T-helper 1 cell treated with Interleukin-12 subunit alpha and Interleukin-12 subunit beta and Interleukin-4 antibody, amounts not matched to agents 30 μg/mL and 1 μg/mL, for 36 hours (primary cell): ENCODE results near the gene ZSWIM9.

Experiments
- H3K27ac Mint-ChIP-seq: one replicate; pipeline ENCODE4 v1.8.0; 2021; ENCODE audit warnings: mild to moderate bottlenecking, mixed read lengths
- H3K27me3 Mint-ChIP-seq: one replicate; pipeline ENCODE4 v1.8.0; 2021; ENCODE audit warnings: low read depth, mixed read lengths
- H3K36me3 Mint-ChIP-seq: one replicate; pipeline ENCODE4 v1.8.0; 2021; ENCODE audit warnings: low read depth, mixed read lengths
- H3K4me1 Mint-ChIP-seq: one replicate; pipeline ENCODE4 v1.8.0; 2021; ENCODE audit warnings: low read depth, mixed read lengths
- H3K4me3 Mint-ChIP-seq: one replicate; pipeline ENCODE4 v1.8.0; 2021; ENCODE audit warnings: mild to moderate bottlenecking, moderate library complexity, mixed read lengths
- H3K9me3 Mint-ChIP-seq: one replicate; pipeline ENCODE4 v1.8.0; 2021; ENCODE audit warnings: mixed read lengths

Gene ZSWIM9

DNA sequence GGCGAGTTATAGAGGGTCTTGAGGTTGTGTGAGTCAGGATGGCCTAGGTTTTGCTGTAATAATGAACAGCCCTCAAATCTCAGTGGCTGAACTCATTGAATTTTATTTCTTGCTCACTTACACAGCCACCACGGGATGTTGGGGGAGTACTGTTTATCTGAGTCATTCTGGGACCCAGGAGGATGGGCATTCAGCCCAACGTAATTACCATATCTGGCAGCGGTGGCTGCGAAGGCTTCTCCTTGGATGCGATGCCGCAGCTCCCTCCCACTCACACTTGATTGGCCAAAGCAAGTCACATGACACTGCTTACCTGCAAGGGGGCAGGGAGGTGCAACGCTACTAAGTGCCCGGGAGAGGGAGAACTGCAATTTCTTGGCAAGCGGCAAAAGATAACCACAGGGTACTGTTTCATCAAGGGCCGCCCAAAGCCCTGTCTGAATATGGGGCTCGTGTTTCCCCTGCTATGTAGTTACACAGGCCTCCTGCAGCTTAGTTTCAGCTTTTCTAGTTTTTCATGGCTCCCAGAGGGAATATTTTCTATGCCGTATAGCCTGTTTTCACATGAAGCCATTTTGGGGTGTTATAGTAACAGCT, 19.9 kb downstream of the ZSWIM9 start:
- Mint-ChIP-seq H3K27me3 (no peaks in the 10 kb centered on the region), H3K27ac (no peak overlapping the region), H3K36me3 (peaks cover 9% of the 10 kb centered on the region), H3K4me1 (no peaks in the 10 kb centered on the region), H3K9me3 (no peaks in the 10 kb centered on the region), H3K4me3 (no peak overlapping the region)

GRCh38 chr19:48190885-48191284, 20.4 kb downstream of the ZSWIM9 start:
- H3K36me3 Mint-ChIP-seq = peaks cover 9% of the 10 kb centered on the region
- no peaks in the 10 kb centered on the region for H3K4me1 Mint-ChIP-seq
- H3K27ac Mint-ChIP-seq = peak overlapping the region; percentile 45
- no peaks in the 10 kb centered on the region for H3K27me3 Mint-ChIP-seq
- H3K9me3 Mint-ChIP-seq = no peaks in the 10 kb centered on the region
- H3K4me3 Mint-ChIP-seq = no peak overlapping the region

GRCh38 chr19:48192750-48193149, 22.3 kb downstream of the ZSWIM9 start:
- Mint-ChIP-seq H3K4me3 (no peak overlapping the region), H3K36me3 (peaks cover 9% of the 10 kb centered on the region), H3K4me1 (no peaks in the 10 kb centered on the region), H3K27ac (no peak overlapping the region), H3K27me3 (no peaks in the 10 kb centered on the region), H3K9me3 (no peaks in the 10 kb centered on the region)

- Mint-ChIP-seq H3K27ac (no peak overlapping the region), H3K9me3 (no peaks in the 10 kb centered on the region), H3K4me3 (no peak overlapping the region), H3K4me1 (no peaks in the 10 kb centered on the region), H3K27me3 (no peaks in the 10 kb centered on the region), H3K36me3 (peaks cover 5% of the 10 kb centered on the region)
These were observed 23.8 kb downstream of the ZSWIM9 start for GRCh38 chr19:48194041-48194843.

- H3K9me3 Mint-ChIP-seq = no peaks in the 10 kb centered on the region
- H3K4me1 Mint-ChIP-seq = no peaks in the 10 kb centered on the region
- no peak overlapping the region for H3K27ac Mint-ChIP-seq
- H3K4me3 Mint-ChIP-seq = no peak overlapping the region
- no peaks in the 10 kb centered on the region for H3K27me3 Mint-ChIP-seq
- H3K36me3 Mint-ChIP-seq = peaks cover 2% of the 10 kb centered on the region
These were observed 24.7 kb downstream of the ZSWIM9 start for GRCh38 chr19:48194844-48195830.

DNA sequence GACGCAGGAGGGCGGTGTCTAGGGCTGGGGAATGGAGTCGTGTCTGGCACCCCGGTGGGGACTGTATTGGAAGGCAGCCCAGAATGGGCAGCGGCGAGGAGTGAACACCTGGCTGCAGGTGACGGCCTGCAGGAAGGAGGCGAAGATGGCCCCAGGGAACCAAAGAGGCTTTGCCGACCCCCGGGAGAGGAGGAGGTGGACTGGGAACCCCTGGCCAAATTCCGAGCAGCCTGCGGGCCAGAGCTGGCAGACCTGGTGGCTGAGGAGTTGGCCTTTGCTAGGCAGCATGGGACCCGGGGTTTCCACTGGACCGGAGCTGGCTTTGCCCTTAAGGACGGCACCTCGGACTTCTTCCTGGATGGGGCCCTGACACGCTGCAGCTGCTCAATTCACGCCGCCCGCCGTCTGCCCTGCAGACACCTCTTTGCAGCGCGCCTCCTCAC, 25.9 kb downstream of the ZSWIM9 start:
- Mint-ChIP-seq H3K36me3 (no peaks in the 10 kb centered on the region), H3K27me3 (no peaks in the 10 kb centered on the region), H3K9me3 (no peaks in the 10 kb centered on the region), H3K4me1 (no peaks in the 10 kb centered on the region), H3K27ac (no peak overlapping the region), H3K4me3 (no peak overlapping the region)

DNA sequence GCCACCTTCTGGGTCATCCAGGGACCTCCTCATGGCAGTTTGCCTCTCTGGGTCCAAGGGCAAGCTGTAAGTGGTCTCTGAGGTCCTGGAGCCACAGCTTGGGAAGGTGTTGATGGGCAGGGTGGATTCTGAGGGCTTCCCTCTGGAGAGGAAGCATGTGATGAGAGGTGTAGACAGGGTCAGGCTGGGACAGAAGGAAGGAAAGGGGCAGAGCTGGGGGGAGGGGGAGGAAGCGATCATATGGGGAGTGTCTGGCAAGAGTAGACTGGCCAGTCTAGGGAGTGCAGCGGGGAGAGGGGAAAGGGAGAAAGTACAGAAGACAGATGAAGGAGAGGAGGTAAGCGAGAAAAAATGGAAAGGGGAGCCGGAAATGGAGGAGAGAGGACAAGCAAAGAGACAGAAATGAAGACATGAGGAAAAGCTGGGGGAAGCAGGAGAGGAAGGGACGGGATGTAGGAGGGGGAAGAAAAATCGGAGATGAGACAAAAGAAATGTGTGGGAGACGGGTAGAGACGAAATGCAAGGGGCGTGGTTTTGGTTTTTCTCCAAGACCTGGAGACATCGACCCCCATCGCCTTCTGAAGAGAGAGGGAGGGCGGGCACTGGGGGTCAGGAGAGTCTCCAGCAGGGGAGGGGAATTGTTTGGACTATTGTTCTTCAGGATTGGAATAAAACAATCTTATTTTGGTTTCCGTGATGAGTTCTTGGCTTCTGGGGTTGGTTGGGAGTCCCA, 26.6 kb downstream of the ZSWIM9 start:
- Mint-ChIP-seq H3K4me3 (no peak overlapping the region), H3K9me3 (no peaks in the 10 kb centered on the region), H3K27ac (no peak overlapping the region), H3K36me3 (no peaks in the 10 kb centered on the region), H3K27me3 (no peaks in the 10 kb centered on the region), H3K4me1 (no peaks in the 10 kb centered on the region)

GRCh38 chr19:48203222-48203793, 32.8 kb downstream of the ZSWIM9 start:
- no peak overlapping the region for H3K27ac Mint-ChIP-seq

GRCh38 chr19:48203794-48204628, 33.5 kb downstream of the ZSWIM9 start:
- Mint-ChIP-seq H3K27ac (no peak overlapping the region), H3K27me3 (no peaks in the 10 kb centered on the region), H3K4me3 (no peak overlapping the region), H3K36me3 (peaks cover 8% of the 10 kb centered on the region), H3K4me1 (peaks cover 4% of the 10 kb centered on the region), H3K9me3 (no peaks in the 10 kb centered on the region)

More at GRCh38 chr19:48203222-48203793, 32.8 kb downstream of the ZSWIM9 start:
- Mint-ChIP-seq H3K36me3 (peaks cover 8% of the 10 kb centered on the region), H3K27me3 (no peaks in the 10 kb centered on the region), H3K9me3 (no peaks in the 10 kb centered on the region), H3K4me1 (peaks cover 4% of the 10 kb centered on the region), H3K4me3 (no peak overlapping the region)

GRCh38 chr19:48206397-48207093, 36.1 kb downstream of the ZSWIM9 start:
- peak overlapping the region; percentile 50 for H3K27ac Mint-ChIP-seq
- H3K36me3 Mint-ChIP-seq = peaks cover 20% of the 10 kb centered on the region
- H3K4me1 Mint-ChIP-seq = peaks cover 7% of the 10 kb centered on the region
- H3K27me3 Mint-ChIP-seq = no peaks in the 10 kb centered on the region
- H3K4me3 Mint-ChIP-seq = no peak overlapping the region
- no peaks in the 10 kb centered on the region for H3K9me3 Mint-ChIP-seq

- no peak overlapping the region for H3K27ac Mint-ChIP-seq
- H3K9me3 Mint-ChIP-seq = no peaks in the 10 kb centered on the region
- H3K4me1 Mint-ChIP-seq = peaks cover 10% of the 10 kb centered on the region
- no peaks in the 10 kb centered on the region for H3K27me3 Mint-ChIP-seq
- peaks cover 35% of the 10 kb centered on the region for H3K36me3 Mint-ChIP-seq
- H3K4me3 Mint-ChIP-seq = no peak overlapping the region
These were observed 39.5 kb downstream of the ZSWIM9 start for GRCh38 chr19:48210005-48210404.

DNA sequence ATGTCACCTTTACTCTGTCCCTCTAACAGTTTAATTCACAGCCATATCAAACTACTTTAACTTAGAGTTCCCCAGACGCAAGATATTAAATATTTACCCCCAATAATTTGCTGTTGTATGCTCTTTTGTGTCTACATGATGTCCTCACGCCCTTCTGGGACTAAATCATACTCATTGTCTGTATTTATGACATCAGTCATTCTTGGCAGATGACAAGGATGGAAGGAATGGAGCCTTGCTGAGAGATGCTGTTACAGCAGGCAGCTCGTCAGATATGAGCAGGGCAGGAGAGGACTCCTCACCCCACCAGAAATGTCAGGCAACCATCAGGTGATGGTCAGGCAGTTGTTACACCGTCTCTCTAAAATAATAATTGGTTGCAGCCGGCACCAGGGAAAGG, 43.5 kb downstream of the ZSWIM9 start:
- H3K36me3 Mint-ChIP-seq = peaks cover 51% of the 10 kb centered on the region
- no peak overlapping the region for H3K27ac Mint-ChIP-seq

More for the DNA sequence above, 43.5 kb downstream of the ZSWIM9 start:
- Mint-ChIP-seq H3K4me3 (no peak overlapping the region), H3K27me3 (no peaks in the 10 kb centered on the region), H3K9me3 (no peaks in the 10 kb centered on the region), H3K4me1 (peaks cover 9% of the 10 kb centered on the region)
